GM23338 (cell line): ENCODE data around the gene PSMD5. TPM values are rescaled to one million over a fixed set of nuclear protein-coding genes. Genes with fewer than 3 reads are reported as not detected.

Experiments
- ATAC-seq: fragments of 200-7000 bp; cut with Tn5 transposase; 3 replicates; pipeline ENCODE4 v1.9.1; 2020
- DNase-seq: peaks from one replicate; pipeline ENCODE4 v3.0.0-alpha.2; 2015; ENCODE audit warnings: low spot score
- H2AFZ ChIP-seq: fragments of 200-600 bp; sonication (generic); 2 replicates; pipeline ENCODE4 v1.8.0; 2016; ENCODE audit warnings: antibody characterized with exemption, mild to moderate bottlenecking, moderate library complexity
- H3F3A ChIP-seq: fragments of 200-600 bp; sonication (generic); replicated peaks from 2 replicates; pipeline ENCODE4 v1.8.0; 2017; ENCODE audit warnings: antibody characterized with exemption, mixed run types, low read depth
- H3K27ac ChIP-seq: fragments of 200-600 bp; sonication (generic); 2 replicates; pipeline ENCODE4 v1.6.1; 2016; ENCODE audit warnings: low read depth
- H3K27me3 ChIP-seq: fragments of 200-600 bp; sonication (generic); 2 replicates; pipeline ENCODE4 v1.8.0; 2016; ENCODE audit warnings: mild to moderate bottlenecking, mixed run types, moderate library complexity; ENCODE audit not compliant: insufficient read depth
- H3K36me3 ChIP-seq: fragments of 200-600 bp; sonication (generic); 2 replicates; pipeline ENCODE4 v1.8.0; 2016; ENCODE audit warnings: mild to moderate bottlenecking; ENCODE audit not compliant: insufficient read depth
- H3K4me1 ChIP-seq: fragments of 200-600 bp; sonication (generic); 2 replicates; pipeline ENCODE4 v1.8.0; 2016; ENCODE audit warnings: mild to moderate bottlenecking, moderate library complexity; ENCODE audit not compliant: insufficient read depth
- H3K4me2 ChIP-seq: fragments of 200-600 bp; sonication (generic); 2 replicates; pipeline ENCODE4 v1.7.1; 2017; ENCODE audit warnings: mixed run types
- H3K4me3 ChIP-seq: fragments of 200-600 bp; sonication (generic); 2 replicates; pipeline ENCODE4 v1.6.1; 2016; ENCODE audit warnings: mixed run types
- H3K79me2 ChIP-seq: fragments of 200-600 bp; sonication (generic); replicated peaks from 2 replicates; pipeline ENCODE4 v1.8.0; 2017; ENCODE audit warnings: mild to moderate bottlenecking; ENCODE audit not compliant: insufficient read depth
- H3K9me2 ChIP-seq: fragments of 200-600 bp; sonication (generic); 2 replicates; pipeline ENCODE4 v1.8.0; 2017; ENCODE audit not compliant: insufficient read depth
- H4K20me1 ChIP-seq: fragments of 200-600 bp; sonication (generic); replicated peaks from 2 replicates; pipeline ENCODE4 v1.8.0; 2017; ENCODE audit warnings: mild to moderate bottlenecking; ENCODE audit not compliant: insufficient read depth
- H3K27ac Mint-ChIP-seq: 2 replicates; pipeline ENCODE4 v1.8.0; 2020; ENCODE audit warnings: inconsistent platforms, mild to moderate bottlenecking, moderate library complexity, mixed read lengths
- H3K27me3 Mint-ChIP-seq: 3 replicates; pipeline ENCODE4 v1.8.0; 2022; ENCODE audit warnings: low read depth, mild to moderate bottlenecking, moderate library complexity, mixed read lengths, inconsistent platforms; ENCODE audit not compliant: insufficient read depth, poor library complexity
- H3K36me3 Mint-ChIP-seq: 3 replicates; pipeline ENCODE4 v1.8.0; 2021; ENCODE audit warnings: low read depth, mild to moderate bottlenecking, inconsistent platforms, moderate library complexity, mixed read lengths
- H3K4me1 Mint-ChIP-seq: 3 replicates; pipeline ENCODE4 v1.8.0; 2020; ENCODE audit warnings: mild to moderate bottlenecking, inconsistent platforms, mixed read lengths
- H3K4me3 Mint-ChIP-seq: 3 replicates; pipeline ENCODE4 v1.8.0; 2021; ENCODE audit warnings: moderate library complexity, mild to moderate bottlenecking, inconsistent platforms, mixed read lengths
- H3K9me3 Mint-ChIP-seq: 3 replicates; pipeline ENCODE4 v1.8.0; 2020; ENCODE audit warnings: moderate library complexity, mild to moderate bottlenecking, inconsistent platforms, mixed read lengths
- CTCF ChIP-seq, 2 experiments: fragments of 200-600 bp in 1 of 2; sonication (generic) in 1 of 2; conservative IDR thresholded peaks; 2 replicates each; pipeline versions ENCODE4 v1.5.1 to v1.6.1; 2016 to 2017; ENCODE audit warnings: antibody characterized with exemption in 2 of 2, low read depth in 2 of 2, mild to moderate bottlenecking in 2 of 2, moderate library complexity in 1 of 2
- POLR2AphosphoS5 ChIP-seq: IDR thresholded peaks from 2 replicates; pipeline ENCODE4 v1.6.1; 2016; ENCODE audit warnings: antibody characterized with exemption, low read depth
- ZNF331 ChIP-seq: fragments of 250-450 bp; sonication (Bioruptor Pico); IDR thresholded peaks from 2 replicates; pipeline ENCODE4 v1.5.0; 2020; ENCODE audit warnings: low read depth, mild to moderate bottlenecking, moderate library complexity
- polyA plus RNA-seq: library from polyadenylated mRNA; unstranded; fragments of >200 nt; fragmentation: Nextera tagmentation; extraction: Ambion mirVana; gene quantifications from 2 replicates; pipeline ENCODE4 v1.2.1, GENCODE V29; 2016
- total RNA-seq: library from RNA; depleted of rRNA; stranded (reverse); fragments of >200 nt; shearing (Covaris generic); gene quantifications from 2 replicates; pipeline ENCODE4 v1.2.3, GENCODE V29; 2014
- TF ChIP-seq, protein P1 (sequence below): IDR thresholded peaks from 2 replicates; pipeline ENCODE4 v1.6.1; 2016; ENCODE audit warnings: antibody characterized with exemption

The PSMD5 gene
- total and polyA plus RNA-seq, 2 experiments from 2014 or later, result 23.9 to 40.5 TPM

DNA sequence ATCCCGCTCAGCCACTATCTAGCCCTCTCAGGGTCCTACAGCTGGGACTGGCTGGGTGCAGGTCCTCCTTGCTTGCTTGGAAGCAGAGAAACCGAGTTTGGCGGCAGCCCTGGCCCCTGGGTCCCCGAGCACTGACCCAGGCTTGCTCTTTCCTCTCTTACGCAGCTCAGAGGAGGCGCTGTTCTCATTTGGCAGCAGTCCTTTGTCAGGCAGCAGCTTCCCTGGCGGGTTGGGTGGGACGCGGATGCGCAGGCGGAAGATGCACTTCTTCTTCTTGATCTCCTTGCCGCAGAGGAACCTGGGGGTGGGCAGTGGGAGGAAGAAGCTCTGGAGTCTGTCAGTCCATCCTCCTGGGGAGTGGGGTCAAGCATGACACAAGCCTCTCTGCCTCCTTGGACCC, 19.7 kb upstream of the PSMD5 start:
- Mint-ChIP-seq H3K9me3 (no peaks in the 10 kb centered on the region), H3K4me3 (no peak overlapping the region), H3K27ac (no peak overlapping the region), H3K27me3 (peaks cover 9% of the 10 kb centered on the region), H3K36me3 (peaks cover 11% of the 10 kb centered on the region), H3K4me1 (peaks cover 4% of the 10 kb centered on the region; the same call in 2 of the 3 replicates)
- Histone ChIP-seq H3K27me3 (no peaks in the 10 kb centered on the region), H2AFZ (no peak overlapping the region), H3K4me2 (no peak overlapping the region), H3K4me1 (no peaks in the 10 kb centered on the region), H3K4me3 (no peak overlapping the region), H3K9me2 (no peaks in the 10 kb centered on the region), H3K79me2 (no peaks in the 10 kb centered on the region), H3K36me3 (no peaks in the 10 kb centered on the region; the same call in 1 of the 2 replicates), H4K20me1 (no peaks in the 10 kb centered on the region; the same call in 1 of the 2 replicates), H3K27ac (no peak overlapping the region), H3F3A (no peaks in the 10 kb centered on the region)
- peak; percentile 52 for DNase-seq
- ATAC-seq, result peak; percentile 59
- peak in 1 of 2 experiments; percentile 62; a peak in 2 of 4 replicates for TF ChIP-seq CTCF (conservative IDR thresholded peaks at IDR 0.05; ENCODE audit: low read depth in 2 of 2)
- TF ChIP-seq, protein P1, sequence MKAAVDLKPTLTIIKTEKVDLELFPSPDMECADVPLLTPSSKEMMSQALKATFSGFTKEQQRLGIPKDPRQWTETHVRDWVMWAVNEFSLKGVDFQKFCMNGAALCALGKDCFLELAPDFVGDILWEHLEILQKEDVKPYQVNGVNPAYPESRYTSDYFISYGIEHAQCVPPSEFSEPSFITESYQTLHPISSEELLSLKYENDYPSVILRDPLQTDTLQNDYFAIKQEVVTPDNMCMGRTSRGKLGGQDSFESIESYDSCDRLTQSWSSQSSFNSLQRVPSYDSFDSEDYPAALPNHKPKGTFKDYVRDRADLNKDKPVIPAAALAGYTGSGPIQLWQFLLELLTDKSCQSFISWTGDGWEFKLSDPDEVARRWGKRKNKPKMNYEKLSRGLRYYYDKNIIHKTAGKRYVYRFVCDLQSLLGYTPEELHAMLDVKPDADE, result no peak

- no peaks in the 10 kb centered on the region for H3F3A ChIP-seq
- no peaks in the 10 kb centered on the region for H3K27me3 ChIP-seq
- H3K4me3 ChIP-seq, result no peak overlapping the region
- H3K9me3 Mint-ChIP-seq, result no peaks in the 10 kb centered on the region
- no peak overlapping the region for H3K27ac ChIP-seq
- H3K4me1 Mint-ChIP-seq, result peaks cover 4% of the 10 kb centered on the region; the same call in 2 of the 3 replicates
- no peaks in the 10 kb centered on the region; the same call in 1 of the 2 replicates for H4K20me1 ChIP-seq
- no peak for DNase-seq
- H3K4me2 ChIP-seq, result no peak overlapping the region
- peaks cover 11% of the 10 kb centered on the region for H3K27me3 Mint-ChIP-seq
- TF ChIP-seq CTCF (conservative IDR thresholded peaks at IDR 0.05; ENCODE audit: low read depth in 2 of 2), result 0 out of 4 replicates have a peak, but pooled peaks of 1 of the 2 experiments have one; percentile 3
- TF ChIP-seq POLR2AphosphoS5, result no peak
- no peak for TF ChIP-seq ZNF331 (CRISPR knock-in tag)
- H3K36me3 Mint-ChIP-seq, result peaks cover 11% of the 10 kb centered on the region
- H3K4me1 ChIP-seq, result no peaks in the 10 kb centered on the region
- H2AFZ ChIP-seq, result no peak overlapping the region
- H3K9me2 ChIP-seq, result no peaks in the 10 kb centered on the region
- H3K27ac Mint-ChIP-seq, result no peak overlapping the region
- no peak overlapping the region for H3K4me3 Mint-ChIP-seq
- ATAC-seq, result no peak
- H3K79me2 ChIP-seq, result no peaks in the 10 kb centered on the region
- no peaks in the 10 kb centered on the region; the same call in 1 of the 2 replicates for H3K36me3 ChIP-seq
These were observed 19.2 kb upstream of the PSMD5 start for GRCh38 chr9:120861935-120862334.
